RWPE2 (cell line): Measurements from ENCODE around the gene SEPTIN2.
A peak's percentile ranks its signal among the peaks of the same experiment; 100 is the strongest.
"Not testable (repeated sequence)": the region's sequence is repeated elsewhere in the genome, so short reads cannot be mapped to it uniquely, and the experiment has no call there.

Source experiments
- ATAC-seq: fragments of 200-7000 bp; cut with Tn5 transposase; 3 replicates; pipeline ENCODE4 v1.9.1; 2021; ENCODE audit warnings: low read depth
- DNase-seq: peaks from one replicate; pipeline ENCODE4 v3.0.0-alpha.2; 2020; ENCODE audit warnings: low spot score
- H3K27ac ChIP-seq: fragments of 450-650 bp; 2 replicates; pipeline ENCODE4 v1.5.1; 2017; ENCODE audit warnings: mild to moderate bottlenecking; ENCODE audit not compliant: poor library complexity, severe bottlenecking
- H3K27me3 ChIP-seq: fragments of 250-450 bp; sonication (Bioruptor Pico); 2 replicates; pipeline ENCODE4 v1.5.1; 2021; ENCODE audit warnings: mild to moderate bottlenecking, moderate library complexity; ENCODE audit not compliant: insufficient read depth, poor library complexity, severe bottlenecking
- H3K36me3 ChIP-seq: fragments of 250-450 bp; sonication (Bioruptor Pico); 2 replicates; pipeline ENCODE4 v1.5.1; 2020; ENCODE audit warnings: low read depth, mild to moderate bottlenecking, moderate library complexity
- H3K4me1 ChIP-seq: fragments of 250-450 bp; sonication (Bioruptor Pico); 2 replicates; pipeline ENCODE4 v1.5.1; 2021; ENCODE audit warnings: mild to moderate bottlenecking, moderate library complexity; ENCODE audit not compliant: insufficient read depth, poor library complexity, severe bottlenecking
- H3K4me3 ChIP-seq: fragments of 250-450 bp; sonication (Bioruptor Pico); 2 replicates; pipeline ENCODE4 v1.5.1; 2021; ENCODE audit warnings: mild to moderate bottlenecking, moderate library complexity; ENCODE audit not compliant: severe bottlenecking
- H3K9me3 ChIP-seq: fragments of 250-450 bp; sonication (Bioruptor Pico); 2 replicates; pipeline ENCODE4 v1.5.1; 2021; ENCODE audit warnings: mild to moderate bottlenecking, moderate library complexity; ENCODE audit not compliant: severe bottlenecking
- CTCF ChIP-seq: fragments of 450-650 bp; IDR thresholded peaks from one replicate; pipeline ENCODE4 v1.5.1; 2017; ENCODE audit warnings: mild to moderate bottlenecking, moderate library complexity; ENCODE audit not compliant: poor library complexity, severe bottlenecking

The SEPTIN2 gene

GRCh38 chr2:241390301-241391206 is 74.8 kb downstream of the SEPTIN2 start:
- TF ChIP-seq CTCF, result no peak
- Histone ChIP-seq H3K36me3 (0 out of 2 replicates have a peak, but pooled peaks cover under 1% of the 10 kb centered on the region), H3K9me3 (no peaks in the 10 kb centered on the region), H3K27ac (peak overlapping the region; percentile 16), H3K4me3 (no peak overlapping the region), H3K4me1 (peaks cover 11% of the 10 kb centered on the region), H3K27me3 (no peaks in the 10 kb centered on the region)
- ATAC-seq (peak; percentile 85), DNase-seq (no peak)

- Histone ChIP-seq H3K27ac (no peak overlapping the region), H3K36me3 (0 out of 2 replicates have a peak, but pooled peaks cover 4% of the 10 kb centered on the region), H3K27me3 (no peaks in the 10 kb centered on the region), H3K4me1 (peaks cover 11% of the 10 kb centered on the region), H3K4me3 (no peak overlapping the region), H3K9me3 (no peaks in the 10 kb centered on the region)
- TF ChIP-seq CTCF, result peak; percentile 26
- DNase-seq (no peak), ATAC-seq (0 out of 3 replicates have a peak, but pooled peaks have one; percentile 29)
Measured at GRCh38 chr2:241391892-241392665, 76.4 kb downstream of the SEPTIN2 start.

GRCh38 chr2:241392753-241393152 is 77.0 kb downstream of the SEPTIN2 start:
- not testable (repeated sequence) for H3K4me3 ChIP-seq, H3K27me3 ChIP-seq, H3K27ac ChIP-seq, H3K9me3 ChIP-seq, H3K36me3 ChIP-seq, ATAC-seq, DNase-seq
- peaks cover 11% of the 10 kb centered on the region for H3K4me1 ChIP-seq

- no peak for TF ChIP-seq CTCF
Measured at GRCh38 chr2:241393524-241394196, 77.9 kb downstream of the SEPTIN2 start.

GRCh38 chr2:241396809-241397208 is 81.1 kb downstream of the SEPTIN2 start:
- not testable (repeated sequence) for H3K36me3 ChIP-seq, H3K4me3 ChIP-seq, H3K9me3 ChIP-seq, H3K4me1 ChIP-seq, H3K27ac ChIP-seq, ATAC-seq, H3K27me3 ChIP-seq, DNase-seq

More at GRCh38 chr2:241393524-241394196, 77.9 kb downstream of the SEPTIN2 start:
- no peak overlapping the region for H3K27ac ChIP-seq
- DNase-seq, result no peak
- peaks cover 11% of the 10 kb centered on the region for H3K4me1 ChIP-seq
- no peaks in the 10 kb centered on the region for H3K27me3 ChIP-seq
- ATAC-seq, result no peak
- H3K36me3 ChIP-seq, result 0 out of 2 replicates have a peak, but pooled peaks cover 4% of the 10 kb centered on the region
- no peaks in the 10 kb centered on the region for H3K9me3 ChIP-seq
- H3K4me3 ChIP-seq, result no peak overlapping the region
